ENCODE results near the gene MBD5. TPM values are rescaled to one million over a fixed set of nuclear protein-coding genes. Genes with fewer than 3 reads are reported as not detected.

The MBD5 gene
- total and polyA plus RNA-seq, 4 donors, result 2.0 to 15.9 (median 9.5) TPM

DNA sequence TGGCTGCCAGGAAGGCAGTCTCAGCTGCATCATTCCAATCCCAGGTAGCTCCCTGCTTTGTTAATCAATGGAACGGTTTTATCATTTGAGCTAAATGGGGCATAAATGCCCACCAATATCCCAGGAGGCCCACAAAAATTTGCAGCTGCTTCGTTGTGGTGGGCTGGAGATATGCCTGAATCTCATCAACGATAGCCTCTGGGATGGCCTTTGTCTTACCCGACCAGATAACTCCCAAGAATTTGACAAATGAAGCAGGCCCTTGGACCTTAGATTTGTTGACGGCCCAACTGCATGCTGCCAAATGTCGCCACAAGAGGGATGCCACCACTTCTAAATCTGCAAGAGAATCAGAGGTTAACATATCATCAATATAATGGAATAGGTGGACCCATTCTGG, 236.4 kb downstream of the MBD5 start:
- no peak overlapping the region for H3K4me3 ChIP-seq (ENCODE audit: low read depth in 1 of 3, low read length in 3 of 3)
- H3K27me3 ChIP-seq (ENCODE audit: control insufficient read depth in 4 of 4, insufficient read depth in 4 of 4, low read length in 3 of 4), result no peaks in the 10 kb centered on the region
- H3K27ac ChIP-seq (ENCODE audit: low read depth in 1 of 2, low read length in 2 of 2), result no peak overlapping the region
- peaks cover 0 to 7% (median 1%) of the 10 kb centered on the region in 4 donors for H3K9me3 ChIP-seq (ENCODE audit: control insufficient read depth in 4 of 4, low read length in 3 of 4)
- DNase-seq (ENCODE audit: low spot score), result no peak
- no peaks in the 10 kb centered on the region for H3K36me3 ChIP-seq (ENCODE audit: control insufficient read depth in 4 of 4, insufficient read depth in 3 of 4, low read depth in 1 of 4, low read length in 3 of 4)
- H3K9ac ChIP-seq (ENCODE audit: low read depth in 1 of 2, low read length in 2 of 2), result no peak overlapping the region
- TF ChIP-seq JUND (IDR thresholded peaks at IDR 0.05) (no peak), NR2F2 (IDR thresholded peaks at IDR 0.05) (no peak), HNF4A (conservative IDR thresholded peaks at IDR 0.05) (no peak), SP1 (IDR thresholded peaks at IDR 0.05) (no peak), FOXA2 (IDR thresholded peaks at IDR 0.05) (no peak)
- TF ChIP-seq, protein P1, sequence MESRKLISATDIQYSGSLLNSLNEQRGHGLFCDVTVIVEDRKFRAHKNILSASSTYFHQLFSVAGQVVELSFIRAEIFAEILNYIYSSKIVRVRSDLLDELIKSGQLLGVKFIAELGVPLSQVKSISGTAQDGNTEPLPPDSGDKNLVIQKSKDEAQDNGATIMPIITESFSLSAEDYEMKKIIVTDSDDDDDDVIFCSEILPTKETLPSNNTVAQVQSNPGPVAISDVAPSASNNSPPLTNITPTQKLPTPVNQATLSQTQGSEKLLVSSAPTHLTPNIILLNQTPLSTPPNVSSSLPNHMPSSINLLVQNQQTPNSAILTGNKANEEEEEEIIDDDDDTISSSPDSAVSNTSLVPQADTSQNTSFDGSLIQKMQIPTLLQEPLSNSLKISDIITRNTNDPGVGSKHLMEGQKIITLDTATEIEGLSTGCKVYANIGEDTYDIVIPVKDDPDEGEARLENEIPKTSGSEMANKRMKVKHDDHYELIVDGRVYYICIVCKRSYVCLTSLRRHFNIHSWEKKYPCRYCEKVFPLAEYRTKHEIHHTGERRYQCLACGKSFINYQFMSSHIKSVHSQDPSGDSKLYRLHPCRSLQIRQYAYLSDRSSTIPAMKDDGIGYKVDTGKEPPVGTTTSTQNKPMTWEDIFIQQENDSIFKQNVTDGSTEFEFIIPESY (IDR thresholded peaks at IDR 0.05), result no peak
- TF ChIP-seq, protein P2, sequence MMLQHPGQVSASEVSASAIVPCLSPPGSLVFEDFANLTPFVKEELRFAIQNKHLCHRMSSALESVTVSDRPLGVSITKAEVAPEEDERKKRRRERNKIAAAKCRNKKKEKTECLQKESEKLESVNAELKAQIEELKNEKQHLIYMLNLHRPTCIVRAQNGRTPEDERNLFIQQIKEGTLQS (IDR thresholded peaks at IDR 0.05), result no peak
- WGBS, result 96% methylated on average over 6 of the region's 6 CpGs
- H3K4me1 ChIP-seq (ENCODE audit: control insufficient read depth in 4 of 4, insufficient read depth in 4 of 4, low read length in 3 of 4), result peaks cover 0 to 8% (median 3%) of the 10 kb centered on the region in 4 donors

DNA sequence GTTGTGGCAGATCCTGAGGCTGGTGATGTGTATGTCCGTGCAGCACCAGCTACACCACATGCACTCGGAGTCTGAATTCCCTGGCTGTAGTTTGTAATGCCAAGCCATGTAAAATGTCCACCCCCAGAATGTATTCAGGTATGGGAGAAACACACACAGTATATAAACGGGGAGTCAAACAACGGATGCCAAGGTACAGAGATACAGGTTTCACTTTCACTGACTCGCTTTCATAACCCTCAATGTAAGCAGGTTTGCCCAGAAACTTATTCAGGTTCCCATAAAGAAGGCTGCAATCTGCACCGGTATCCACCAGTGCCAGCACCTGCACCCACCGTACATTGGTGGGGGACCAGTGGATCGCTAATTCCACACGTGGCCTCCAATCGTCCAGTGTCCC, 237.2 kb downstream of the MBD5 start:
- Histone ChIP-seq H3K4me1 (ENCODE audit: control insufficient read depth in 4 of 4, insufficient read depth in 4 of 4, low read length in 3 of 4) (peaks cover 0 to 8% (median 3%) of the 10 kb centered on the region in 4 donors), H3K9me3 (ENCODE audit: control insufficient read depth in 4 of 4, low read length in 3 of 4) (peaks cover 0 to 7% (median 1%) of the 10 kb centered on the region in 4 donors), H3K27ac (ENCODE audit: low read depth in 1 of 2, low read length in 2 of 2) (no peak overlapping the region), H3K27me3 (ENCODE audit: control insufficient read depth in 4 of 4, insufficient read depth in 4 of 4, low read length in 3 of 4) (no peaks in the 10 kb centered on the region), H3K4me3 (ENCODE audit: low read depth in 1 of 3, low read length in 3 of 3) (no peak overlapping the region), H3K36me3 (ENCODE audit: control insufficient read depth in 4 of 4, insufficient read depth in 3 of 4, low read depth in 1 of 4, low read length in 3 of 4) (no peaks in the 10 kb centered on the region), H3K9ac (ENCODE audit: low read depth in 1 of 2, low read length in 2 of 2) (no peak overlapping the region)
- WGBS, result 75% methylated on average over 10 of the region's 10 CpGs
- no peak for DNase-seq (ENCODE audit: low spot score)
- TF ChIP-seq NR2F2 (IDR thresholded peaks at IDR 0.05), result no peak
- TF ChIP-seq, protein P1 (IDR thresholded peaks at IDR 0.05), result no peak
- no peak for TF ChIP-seq RXRA (IDR thresholded peaks at IDR 0.05)
- TF ChIP-seq SP1 (IDR thresholded peaks at IDR 0.05), result no peak
- TF ChIP-seq FOXA1 (IDR thresholded peaks at IDR 0.05), result no peak
- no peak for TF ChIP-seq YY1 (IDR thresholded peaks at IDR 0.05)
- no peak for TF ChIP-seq RAD21 (IDR thresholded peaks at IDR 0.05)
- TF ChIP-seq, protein P3, sequence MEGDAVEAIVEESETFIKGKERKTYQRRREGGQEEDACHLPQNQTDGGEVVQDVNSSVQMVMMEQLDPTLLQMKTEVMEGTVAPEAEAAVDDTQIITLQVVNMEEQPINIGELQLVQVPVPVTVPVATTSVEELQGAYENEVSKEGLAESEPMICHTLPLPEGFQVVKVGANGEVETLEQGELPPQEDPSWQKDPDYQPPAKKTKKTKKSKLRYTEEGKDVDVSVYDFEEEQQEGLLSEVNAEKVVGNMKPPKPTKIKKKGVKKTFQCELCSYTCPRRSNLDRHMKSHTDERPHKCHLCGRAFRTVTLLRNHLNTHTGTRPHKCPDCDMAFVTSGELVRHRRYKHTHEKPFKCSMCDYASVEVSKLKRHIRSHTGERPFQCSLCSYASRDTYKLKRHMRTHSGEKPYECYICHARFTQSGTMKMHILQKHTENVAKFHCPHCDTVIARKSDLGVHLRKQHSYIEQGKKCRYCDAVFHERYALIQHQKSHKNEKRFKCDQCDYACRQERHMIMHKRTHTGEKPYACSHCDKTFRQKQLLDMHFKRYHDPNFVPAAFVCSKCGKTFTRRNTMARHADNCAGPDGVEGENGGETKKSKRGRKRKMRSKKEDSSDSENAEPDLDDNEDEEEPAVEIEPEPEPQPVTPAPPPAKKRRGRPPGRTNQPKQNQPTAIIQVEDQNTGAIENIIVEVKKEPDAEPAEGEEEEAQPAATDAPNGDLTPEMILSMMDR (IDR thresholded peaks at IDR 0.05; ENCODE audit: low read depth, low read length, missing input control), result no peak
- TF ChIP-seq HNF4A (conservative IDR thresholded peaks at IDR 0.05), result no peak
- no peak for TF ChIP-seq EGR1 (IDR thresholded peaks at IDR 0.05; ENCODE audit: low read depth in 2 of 2)
- TF ChIP-seq FOXA2 (IDR thresholded peaks at IDR 0.05), result no peak
- TF ChIP-seq, protein P4, sequence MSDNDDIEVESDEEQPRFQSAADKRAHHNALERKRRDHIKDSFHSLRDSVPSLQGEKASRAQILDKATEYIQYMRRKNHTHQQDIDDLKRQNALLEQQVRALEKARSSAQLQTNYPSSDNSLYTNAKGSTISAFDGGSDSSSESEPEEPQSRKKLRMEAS (IDR thresholded peaks at IDR 0.05), result no peak
- no peak for TF ChIP-seq TAF1 (conservative IDR thresholded peaks at IDR 0.05)
- no peak for TF ChIP-seq HNF4G (IDR thresholded peaks at IDR 0.05)
- TF ChIP-seq, protein P2 (IDR thresholded peaks at IDR 0.05), result no peak
- TF ChIP-seq GABPA (IDR thresholded peaks at IDR 0.05 in 1 of 2, conservative IDR thresholded peaks at IDR 0.05 in 1 of 2), result no peak
- no peak for TF ChIP-seq JUND (IDR thresholded peaks at IDR 0.05)
- TF ChIP-seq, protein P5, sequence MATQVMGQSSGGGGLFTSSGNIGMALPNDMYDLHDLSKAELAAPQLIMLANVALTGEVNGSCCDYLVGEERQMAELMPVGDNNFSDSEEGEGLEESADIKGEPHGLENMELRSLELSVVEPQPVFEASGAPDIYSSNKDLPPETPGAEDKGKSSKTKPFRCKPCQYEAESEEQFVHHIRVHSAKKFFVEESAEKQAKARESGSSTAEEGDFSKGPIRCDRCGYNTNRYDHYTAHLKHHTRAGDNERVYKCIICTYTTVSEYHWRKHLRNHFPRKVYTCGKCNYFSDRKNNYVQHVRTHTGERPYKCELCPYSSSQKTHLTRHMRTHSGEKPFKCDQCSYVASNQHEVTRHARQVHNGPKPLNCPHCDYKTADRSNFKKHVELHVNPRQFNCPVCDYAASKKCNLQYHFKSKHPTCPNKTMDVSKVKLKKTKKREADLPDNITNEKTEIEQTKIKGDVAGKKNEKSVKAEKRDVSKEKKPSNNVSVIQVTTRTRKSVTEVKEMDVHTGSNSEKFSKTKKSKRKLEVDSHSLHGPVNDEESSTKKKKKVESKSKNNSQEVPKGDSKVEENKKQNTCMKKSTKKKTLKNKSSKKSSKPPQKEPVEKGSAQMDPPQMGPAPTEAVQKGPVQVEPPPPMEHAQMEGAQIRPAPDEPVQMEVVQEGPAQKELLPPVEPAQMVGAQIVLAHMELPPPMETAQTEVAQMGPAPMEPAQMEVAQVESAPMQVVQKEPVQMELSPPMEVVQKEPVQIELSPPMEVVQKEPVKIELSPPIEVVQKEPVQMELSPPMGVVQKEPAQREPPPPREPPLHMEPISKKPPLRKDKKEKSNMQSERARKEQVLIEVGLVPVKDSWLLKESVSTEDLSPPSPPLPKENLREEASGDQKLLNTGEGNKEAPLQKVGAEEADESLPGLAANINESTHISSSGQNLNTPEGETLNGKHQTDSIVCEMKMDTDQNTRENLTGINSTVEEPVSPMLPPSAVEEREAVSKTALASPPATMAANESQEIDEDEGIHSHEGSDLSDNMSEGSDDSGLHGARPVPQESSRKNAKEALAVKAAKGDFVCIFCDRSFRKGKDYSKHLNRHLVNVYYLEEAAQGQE (IDR thresholded peaks at IDR 0.05), result no peak

Data from liver (tissue), 9 donors.